SH-SY5Y (cell line): ENCODE results near the gene TACC3.

Experiments
- GATA2 ChIP-seq: IDR thresholded peaks from 2 replicates; pipeline ENCODE4 v1.6.1; 2011; ENCODE audit warnings: mild to moderate bottlenecking, low read depth, low read length
- GATA3 ChIP-seq: IDR thresholded peaks from 2 replicates; pipeline ENCODE4 v1.6.1; 2011; ENCODE audit warnings: low read depth, mild to moderate bottlenecking, low read length, moderate library complexity

DNA sequence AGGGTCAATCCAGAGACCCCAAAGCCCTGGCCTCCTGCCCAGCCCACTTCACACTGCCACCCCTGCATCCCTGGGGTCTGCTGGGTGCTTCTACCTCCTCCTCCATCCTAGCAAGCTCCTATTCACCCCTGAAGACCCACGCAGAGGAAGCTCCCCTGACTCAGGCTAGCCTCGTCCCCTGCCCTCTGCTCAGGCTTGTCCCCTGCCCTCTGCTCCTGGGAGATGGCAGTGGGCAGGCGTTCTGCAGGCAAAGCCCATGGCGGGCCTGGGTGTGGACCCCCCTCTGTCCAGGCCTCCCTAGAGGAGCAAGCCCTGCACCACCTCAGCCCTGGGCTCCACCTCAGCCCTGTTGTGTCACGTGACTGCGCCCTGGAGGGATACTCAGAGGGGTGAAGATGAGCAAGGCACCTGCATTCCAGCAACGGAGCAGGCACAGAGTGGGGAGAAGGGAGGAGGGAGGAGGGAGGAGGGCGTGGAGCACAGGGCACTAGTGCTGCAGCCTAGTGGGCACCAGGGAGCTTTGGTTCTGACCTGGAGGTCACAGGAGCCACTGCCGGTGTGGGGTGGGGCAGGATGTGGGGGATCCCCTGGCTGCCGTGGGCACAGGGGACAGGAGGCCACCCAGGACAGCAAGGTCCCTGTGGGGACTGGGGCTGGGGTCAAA is 44.2 kb downstream of the TACC3 start:
- TF ChIP-seq GATA2: no peak
- no peak for TF ChIP-seq GATA3
